CD4-positive, alpha-beta T cell treated with Interleukin-2 at 100 ng/mL for 4 hours (primary cell): ENCODE results near the gene MVK.

Experiments
- DNase-seq: peaks from one replicate; pipeline ENCODE4 v3.0.0-alpha.2; 2020; ENCODE audit warnings: low spot score

Gene MVK

DNA sequence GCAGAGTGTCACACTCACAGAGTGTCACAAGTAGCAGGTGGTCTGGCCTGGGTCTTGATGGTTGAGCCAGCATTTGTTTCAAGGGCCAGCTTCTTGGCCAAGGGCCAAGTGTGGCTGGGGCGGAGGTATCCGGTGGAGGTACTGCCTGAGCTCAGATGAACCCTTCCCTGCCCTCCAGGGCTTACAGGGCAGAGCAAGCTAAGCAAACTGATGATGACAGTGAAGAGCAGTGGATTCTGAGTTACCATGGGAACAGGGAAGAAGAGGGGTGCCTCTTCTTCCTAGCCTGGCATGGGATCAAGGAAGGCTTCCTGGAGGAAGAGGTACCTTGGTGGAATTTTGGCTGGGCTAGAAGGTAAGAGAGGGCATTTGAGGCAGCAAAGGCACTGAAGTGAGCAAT lies 35.7 kb downstream of the MVK start:
- DNase-seq: no peak

GRCh38 chr12:109610523-109610922 lies 36.9 kb downstream of the MVK start:
- DNase-seq: no peak

GRCh38 chr12:109611223-109611622 lies 37.6 kb downstream of the MVK start:
- no peak for DNase-seq

DNA sequence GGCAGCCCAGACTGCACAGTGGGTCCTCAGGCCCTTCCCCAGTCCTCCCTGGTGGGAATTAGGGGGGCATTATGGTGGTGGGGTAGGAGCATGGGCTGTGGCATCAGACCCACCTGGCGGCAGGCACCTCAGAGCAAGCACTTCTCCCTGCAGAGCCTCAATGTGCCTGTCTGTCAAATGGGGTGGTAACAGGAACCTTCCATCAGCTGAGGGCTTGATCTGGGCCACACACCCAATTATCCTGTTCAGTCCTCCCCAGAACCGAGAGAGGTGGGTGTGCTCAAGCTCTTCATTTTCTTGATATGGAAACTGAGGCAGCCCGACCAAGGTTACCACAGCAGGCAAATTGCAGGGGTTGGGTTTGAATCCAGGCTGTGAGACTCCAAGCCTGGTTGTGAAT lies 38.4 kb downstream of the MVK start:
- no peak for DNase-seq

DNA sequence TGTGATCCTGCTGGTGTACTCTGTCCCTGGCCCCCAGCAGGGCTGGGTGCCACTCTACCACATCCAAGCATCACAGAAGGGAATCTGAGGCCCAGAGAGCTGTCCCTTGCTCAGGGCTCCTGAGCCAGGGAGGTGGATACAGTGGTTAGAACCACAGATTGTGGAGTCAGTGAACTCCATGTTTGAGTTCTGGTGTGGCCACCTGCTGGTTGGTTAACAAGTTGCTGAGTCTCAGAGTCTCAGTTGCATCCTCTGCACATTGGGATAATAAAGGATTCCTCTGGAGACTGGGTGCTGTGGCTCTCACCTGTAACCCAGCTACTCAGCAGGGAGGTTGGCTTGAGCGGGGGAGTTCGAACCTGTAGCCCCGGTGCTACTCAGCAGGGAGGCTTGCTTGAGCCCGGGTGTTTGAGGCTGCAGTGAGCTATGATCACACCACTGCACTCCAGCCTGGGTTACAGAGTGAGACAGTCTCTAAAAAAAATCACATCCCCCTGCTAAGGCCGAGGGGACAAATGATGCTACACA lies 39.4 kb downstream of the MVK start:
- no peak for DNase-seq

DNA sequence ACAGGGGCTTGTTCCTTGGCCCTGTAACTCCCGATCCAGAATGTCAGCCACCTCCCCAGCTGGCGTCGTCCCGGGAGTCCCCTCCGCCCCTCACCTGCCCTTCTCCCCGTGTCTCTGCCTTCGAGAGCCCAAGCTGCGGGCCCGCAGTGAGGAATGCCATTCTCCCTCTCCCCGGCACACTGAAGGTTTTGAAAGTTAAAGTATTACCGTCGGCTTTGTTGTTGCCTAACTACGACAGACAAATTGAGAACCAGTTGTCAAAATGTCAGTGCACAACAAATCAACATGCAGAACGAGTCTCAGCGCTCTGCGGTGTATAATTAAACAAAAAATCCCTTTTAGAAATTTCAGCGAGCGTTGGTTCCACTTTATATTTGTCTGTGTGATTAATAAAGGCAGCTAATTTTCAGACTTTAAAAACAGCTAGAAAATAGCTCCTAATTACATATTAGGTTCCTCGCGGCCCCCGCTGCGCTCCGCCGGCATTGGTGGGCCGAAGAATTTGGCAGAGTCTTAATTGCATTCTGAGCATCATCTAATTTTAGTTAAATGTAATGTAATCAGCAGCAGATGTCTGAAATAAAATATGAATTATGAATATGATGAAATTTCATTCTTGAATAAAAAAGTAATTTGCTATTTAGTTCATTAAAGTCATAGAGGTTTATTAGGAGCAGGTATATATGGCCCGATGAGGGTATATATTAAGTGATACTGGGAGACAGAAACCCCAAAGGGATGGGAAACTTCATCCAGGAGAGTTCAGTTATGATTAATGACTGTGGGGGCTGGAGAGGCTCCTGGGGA lies 40.3 kb downstream of the MVK start:
- DNase-seq: no peak

DNA sequence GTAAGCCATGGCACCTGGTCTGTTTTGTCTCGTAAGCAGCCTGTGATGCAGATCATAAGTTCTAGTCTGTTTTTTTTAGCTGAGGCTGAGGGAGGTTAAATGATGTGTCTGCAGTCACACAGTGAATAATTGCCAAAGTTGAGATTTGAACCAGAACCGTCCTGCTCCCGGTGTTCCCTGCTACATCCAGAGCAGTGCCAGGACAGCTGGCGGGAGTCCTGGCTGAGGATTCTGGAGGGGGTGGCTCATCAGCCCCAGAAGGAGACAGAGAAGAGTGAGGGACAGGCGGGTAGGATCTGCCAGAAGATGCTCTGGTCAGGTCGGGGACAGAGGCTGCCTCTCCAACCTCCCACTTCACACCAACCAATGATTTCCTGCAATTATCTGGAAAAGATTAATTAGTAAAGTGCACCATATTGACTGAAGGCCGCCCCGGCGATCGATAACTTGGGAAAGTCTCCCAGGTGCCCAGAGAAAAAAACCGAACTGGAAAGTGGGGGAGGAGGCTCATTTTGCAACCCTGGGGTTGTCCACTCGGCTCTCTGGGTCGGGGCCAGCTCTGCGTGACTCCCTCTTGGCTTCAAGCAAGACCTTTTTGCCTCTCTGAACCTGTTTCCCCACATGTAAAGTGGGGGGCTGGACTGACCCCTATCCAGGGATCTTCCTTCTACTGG lies 42.1 kb downstream of the MVK start:
- DNase-seq: no peak

- DNase-seq: no peak
Measured at GRCh38 chr12:109617491-109617890, 43.9 kb downstream of the MVK start.

- DNase-seq: no peak
Measured at GRCh38 chr12:109618082-109618481, 44.5 kb downstream of the MVK start.

GRCh38 chr12:109619002-109619604 lies 45.5 kb downstream of the MVK start:
- no peak for DNase-seq

DNA sequence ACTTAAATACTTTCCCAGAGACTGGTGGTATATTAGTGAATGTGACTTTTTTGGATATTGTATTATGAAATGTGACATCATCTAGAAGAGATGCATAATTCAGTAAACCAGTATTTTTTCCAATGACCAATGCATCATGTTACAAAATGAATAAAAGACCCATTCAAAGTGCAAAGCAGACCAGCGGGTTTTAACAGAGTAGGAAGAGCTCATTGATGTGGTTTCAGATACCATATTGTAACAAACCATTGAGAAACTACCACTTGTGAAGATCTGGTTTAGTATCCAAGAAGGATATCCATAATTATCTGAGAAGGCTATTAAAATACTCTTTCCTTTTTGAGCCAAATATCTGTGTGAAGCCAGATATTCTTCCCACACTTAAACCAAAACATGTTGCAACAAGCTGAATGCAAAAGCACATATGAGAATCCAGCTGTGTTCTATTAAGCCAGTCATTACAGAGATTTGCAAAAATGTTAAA lies 47.7 kb downstream of the MVK start:
- DNase-seq: no peak

GRCh38 chr12:109621901-109622364 lies 48.3 kb downstream of the MVK start:
- no peak for DNase-seq

DNA sequence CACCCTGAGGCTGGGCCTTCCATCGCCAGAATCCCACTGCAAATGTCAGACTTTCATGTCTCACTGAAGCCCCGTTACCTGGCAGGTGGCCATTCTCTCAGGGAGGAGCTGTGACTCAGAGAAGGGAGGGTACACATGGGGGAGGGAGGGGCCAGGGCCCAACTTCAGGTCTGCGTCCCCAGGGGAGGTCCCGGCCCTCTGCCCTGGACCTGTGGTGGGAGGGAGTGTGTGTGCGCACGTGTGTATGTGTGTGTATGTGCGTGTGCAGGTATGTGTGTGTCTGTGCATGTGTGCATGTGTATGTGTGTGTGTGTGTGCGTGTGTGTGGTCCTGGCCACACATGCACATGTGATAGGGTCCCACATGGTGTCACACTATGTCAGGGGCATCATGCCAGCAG lies 50.9 kb downstream of the MVK start:
- no peak for DNase-seq

DNA sequence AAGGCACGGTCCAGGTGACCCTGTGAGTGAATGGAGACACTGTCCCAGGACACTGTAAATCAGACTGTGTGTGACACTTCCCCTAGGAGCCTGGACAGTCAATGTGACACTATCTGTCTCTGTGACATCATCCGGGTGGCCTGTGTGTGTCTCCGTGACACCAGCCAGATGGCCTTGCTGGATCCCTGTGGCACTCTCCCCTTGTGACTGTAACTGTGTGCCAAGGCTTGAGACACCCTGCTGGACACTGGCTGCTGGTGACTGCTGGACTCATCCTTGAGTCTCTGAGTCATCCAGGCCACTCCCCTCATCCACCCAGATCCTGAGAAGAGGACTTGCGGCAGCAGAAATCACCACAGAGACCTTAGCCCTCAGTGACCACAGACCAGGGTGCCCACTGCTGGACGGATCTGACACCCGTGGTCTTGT lies 51.6 kb downstream of the MVK start:
- DNase-seq: no peak

GRCh38 chr12:109625749-109626377 lies 52.3 kb downstream of the MVK start:
- DNase-seq: no peak

GRCh38 chr12:109626378-109627115 lies 53.0 kb downstream of the MVK start:
- DNase-seq: no peak

GRCh38 chr12:109627633-109628032 lies 54.0 kb downstream of the MVK start:
- DNase-seq: no peak

- no peak for DNase-seq
Measured at GRCh38 chr12:109630107-109630506, 56.5 kb downstream of the MVK start.

DNA sequence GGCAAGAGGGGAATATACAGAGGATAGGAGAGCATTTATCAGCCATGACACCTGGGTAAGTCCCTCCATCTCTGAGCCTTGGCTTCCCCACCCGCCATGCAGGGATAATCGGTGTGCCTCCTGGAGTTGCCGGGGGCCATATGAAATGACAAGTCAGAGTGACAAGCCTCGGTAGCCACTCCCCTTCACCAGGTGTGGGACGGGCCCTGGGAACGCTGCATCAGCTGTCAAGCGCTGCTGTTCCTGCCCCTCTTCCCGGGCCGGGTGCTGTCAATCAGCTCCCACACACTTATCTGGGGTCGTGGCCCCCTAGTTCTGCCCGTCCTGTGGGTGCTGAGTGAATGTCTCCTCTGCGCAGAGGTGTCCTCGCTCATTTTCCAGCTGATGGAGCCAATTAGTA lies 57.2 kb downstream of the MVK start:
- DNase-seq: no peak

GRCh38 chr12:109631302-109631701 lies 57.7 kb downstream of the MVK start:
- no peak for DNase-seq

DNA sequence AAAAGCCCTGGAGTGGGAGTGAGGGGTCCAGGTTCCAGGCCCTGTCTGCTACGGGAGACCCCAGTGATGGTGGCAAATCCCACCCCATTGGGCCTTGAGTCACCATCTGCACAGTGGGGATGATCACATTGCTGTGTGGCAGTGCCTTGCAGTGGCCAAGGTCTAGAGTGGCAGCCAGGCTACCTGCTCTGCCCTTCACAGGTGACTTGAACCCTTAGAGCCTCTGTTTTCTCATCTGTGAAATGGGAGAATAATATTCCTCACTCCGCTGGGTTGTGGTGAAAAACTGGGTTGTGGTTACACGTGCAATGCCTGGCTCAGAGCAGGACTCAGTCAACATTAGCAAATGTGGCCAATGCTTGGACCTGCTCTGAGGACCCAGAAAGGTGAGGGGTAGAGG lies 58.2 kb downstream of the MVK start:
- no peak for DNase-seq

DNA sequence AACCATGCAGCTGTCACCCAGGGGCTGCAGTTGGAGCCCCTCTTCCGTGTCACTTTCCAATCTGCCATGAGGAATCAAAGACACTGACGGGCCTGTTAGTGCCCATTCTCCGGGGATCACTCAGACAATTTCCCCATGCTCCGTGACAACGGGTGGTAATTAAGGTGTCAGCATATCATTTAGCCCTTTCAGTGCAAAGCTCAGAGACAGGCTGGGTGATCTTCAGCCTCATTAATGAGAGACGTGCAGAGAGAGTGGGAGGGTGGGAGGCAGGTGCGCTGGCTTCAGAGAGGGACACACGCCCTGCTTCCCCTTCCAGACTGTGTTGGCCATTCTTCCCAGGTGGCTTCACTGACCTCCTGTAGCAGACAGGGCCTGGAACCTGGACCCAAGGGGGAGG lies 58.7 kb downstream of the MVK start:
- no peak for DNase-seq
